ENCODE measurements around the gene LDLRAD3. TPM values are rescaled to one million over a fixed set of nuclear protein-coding genes. Genes with fewer than 3 reads are reported as not detected.

The LDLRAD3 gene
- total and polyA plus RNA-seq, 7 experiments from 2014 or later = 0.08 to 6.9 (median 0.41) TPM; not detected in 3

GRCh38 chr11:35986947-35987346, 43.1 kb downstream of the LDLRAD3 start:
- DNase-seq = no peak
- Histone ChIP-seq H3K4me1 (ENCODE audit: control insufficient read depth in 2 of 2, insufficient read depth in 2 of 2, low read length in 2 of 2) (no peaks in the 10 kb centered on the region), H3K9me3 (ENCODE audit: control insufficient read depth in 2 of 3, low read length in 3 of 3) (no peaks in the 10 kb centered on the region), H3K36me3 (ENCODE audit: control insufficient read depth in 2 of 3, insufficient read depth in 3 of 3, low read length in 3 of 3) (no peaks in the 10 kb centered on the region), H3K4me3 (ENCODE audit: low read length) (no peak overlapping the region), H3K27ac (ENCODE audit: low read depth, low read length) (no peak overlapping the region), H3K27me3 (ENCODE audit: control insufficient read depth in 2 of 2, insufficient read depth in 2 of 2, low read length in 2 of 2) (no peaks in the 10 kb centered on the region)
- no peak for ATAC-seq
- ChIA-PET POLR2A (no interaction called here), CTCF (no interaction called here)
- intact Hi-C loops (cut with micrococcal nuclease) = no loop called here
- Mint-ChIP-seq H3K4me1 (peaks cover 0 to 4% (median 0%) of the 10 kb centered on the region in 7 donors), H3K9me3 (peaks cover 0 to 13% (median 3%) of the 10 kb centered on the region in 11 donors), H3K36me3 (peaks cover 0 to 4% (median 0%) of the 10 kb centered on the region in 5 donors), H3K27me3 (peaks cover 10 to 24% (median 21%) of the 10 kb centered on the region in 5 donors), H3K4me3 (no peak overlapping the region), H3K27ac (no peak overlapping the region)

GRCh38 chr11:35990170-35990569, 46.3 kb downstream of the LDLRAD3 start:
- no peaks in the 10 kb centered on the region for H3K36me3 ChIP-seq (ENCODE audit: control insufficient read depth in 2 of 3, insufficient read depth in 3 of 3, low read length in 3 of 3)
- ATAC-seq (no peak), DNase-seq (no peak)
- ChIA-PET POLR2A (no interaction called here), CTCF (no interaction called here)
- no peaks in the 10 kb centered on the region for H3K27me3 ChIP-seq (ENCODE audit: control insufficient read depth in 2 of 2, insufficient read depth in 2 of 2, low read length in 2 of 2)
- no peaks in the 10 kb centered on the region for H3K4me1 ChIP-seq (ENCODE audit: control insufficient read depth in 2 of 2, insufficient read depth in 2 of 2, low read length in 2 of 2)
- Mint-ChIP-seq H3K4me1 (peaks cover 0 to 14% (median 0%) of the 10 kb centered on the region in 7 donors), H3K27ac (no peak overlapping the region), H3K9me3 (peaks cover 0 to 7% (median 3%) of the 10 kb centered on the region in 11 donors), H3K27me3 (peaks cover 20 to 35% (median 28%) of the 10 kb centered on the region in 5 donors), H3K36me3 (peaks cover 0 to 2% (median 0%) of the 10 kb centered on the region in 5 donors), H3K4me3 (no peak overlapping the region)
- intact Hi-C loops (cut with micrococcal nuclease) = no loop called here
- H3K27ac ChIP-seq (ENCODE audit: low read depth, low read length) = no peak overlapping the region
- H3K9me3 ChIP-seq (ENCODE audit: control insufficient read depth in 2 of 3, low read length in 3 of 3) = no peaks in the 10 kb centered on the region
- no peak overlapping the region for H3K4me3 ChIP-seq (ENCODE audit: low read length)

- no peak for DNase-seq
- peaks cover 20 to 35% (median 28%) of the 10 kb centered on the region in 5 donors for H3K27me3 Mint-ChIP-seq
Observed at GRCh38 chr11:35990816-35991215, 47.0 kb downstream of the LDLRAD3 start.

GRCh38 chr11:35992548-35992947, 48.7 kb downstream of the LDLRAD3 start:
- POLR2A ChIA-PET = no interaction called here
- no peak overlapping the region for H3K27ac Mint-ChIP-seq
- CTCF ChIA-PET = no interaction called here
- H3K4me1 ChIP-seq (ENCODE audit: control insufficient read depth in 2 of 2, insufficient read depth in 2 of 2, low read length in 2 of 2) = no peaks in the 10 kb centered on the region
- H3K9me3 ChIP-seq (ENCODE audit: control insufficient read depth in 2 of 3, low read length in 3 of 3) = no peaks in the 10 kb centered on the region
- H3K4me3 Mint-ChIP-seq = no peak overlapping the region
- no peaks in the 10 kb centered on the region for H3K27me3 ChIP-seq (ENCODE audit: control insufficient read depth in 2 of 2, insufficient read depth in 2 of 2, low read length in 2 of 2)
- no peak overlapping the region for H3K4me3 ChIP-seq (ENCODE audit: low read length)
- peaks cover 0 to 15% (median 0%) of the 10 kb centered on the region in 7 donors for H3K4me1 Mint-ChIP-seq
- peaks cover 0 to 8% (median 0%) of the 10 kb centered on the region in 5 donors for H3K36me3 Mint-ChIP-seq
- H3K9me3 Mint-ChIP-seq = peaks cover 0 to 5% (median 1%) of the 10 kb centered on the region in 11 donors
- no peaks in the 10 kb centered on the region for H3K36me3 ChIP-seq (ENCODE audit: control insufficient read depth in 2 of 3, insufficient read depth in 3 of 3, low read length in 3 of 3)
- H3K27me3 Mint-ChIP-seq = peaks cover 25 to 35% (median 28%) of the 10 kb centered on the region in 5 donors
- intact Hi-C loops (cut with micrococcal nuclease) = no loop called here
- DNase-seq = no peak
- ATAC-seq = no peak
- H3K27ac ChIP-seq (ENCODE audit: low read depth, low read length) = no peak overlapping the region

More at GRCh38 chr11:35990816-35991215, 47.0 kb downstream of the LDLRAD3 start:
- Mint-ChIP-seq H3K36me3 (peaks cover 0 to 4% (median 0%) of the 10 kb centered on the region in 5 donors), H3K27ac (no peak overlapping the region), H3K9me3 (peaks cover 0 to 7% (median 2%) of the 10 kb centered on the region in 11 donors), H3K4me1 (peaks cover 0 to 15% (median 0%) of the 10 kb centered on the region in 7 donors), H3K4me3 (no peak overlapping the region)
- CTCF ChIA-PET = no interaction called here
- H3K27me3 ChIP-seq (ENCODE audit: control insufficient read depth in 2 of 2, insufficient read depth in 2 of 2, low read length in 2 of 2) = no peaks in the 10 kb centered on the region
- intact Hi-C loops (cut with micrococcal nuclease) = no loop called here
- H3K4me1 ChIP-seq (ENCODE audit: control insufficient read depth in 2 of 2, insufficient read depth in 2 of 2, low read length in 2 of 2) = no peaks in the 10 kb centered on the region
- no peaks in the 10 kb centered on the region for H3K36me3 ChIP-seq (ENCODE audit: control insufficient read depth in 2 of 3, insufficient read depth in 3 of 3, low read length in 3 of 3)
- POLR2A ChIA-PET = no interaction called here
- H3K9me3 ChIP-seq (ENCODE audit: control insufficient read depth in 2 of 3, low read length in 3 of 3) = no peaks in the 10 kb centered on the region
- no peak overlapping the region for H3K4me3 ChIP-seq (ENCODE audit: low read length)
- no peak overlapping the region for H3K27ac ChIP-seq (ENCODE audit: low read depth, low read length)
- no peak for ATAC-seq

GRCh38 chr11:35994421-35994820, 50.6 kb downstream of the LDLRAD3 start:
- H3K4me3 ChIP-seq (ENCODE audit: low read length) = no peak overlapping the region
- Mint-ChIP-seq H3K4me3 (peak overlapping the region in 1 of 10 donors; percentile 40), H3K27ac (no peak overlapping the region), H3K27me3 (peaks cover 20 to 35% (median 23%) of the 10 kb centered on the region in 5 donors), H3K4me1 (peaks cover 0 to 15% (median 0%) of the 10 kb centered on the region in 7 donors), H3K9me3 (peaks cover 0 to 5% (median 0%) of the 10 kb centered on the region in 11 donors), H3K36me3 (peaks cover 0 to 8% (median 0%) of the 10 kb centered on the region in 5 donors)
- no peak overlapping the region for H3K27ac ChIP-seq (ENCODE audit: low read depth, low read length)
- ChIA-PET CTCF (no interaction called here), POLR2A (no interaction called here)
- ATAC-seq (no peak), DNase-seq (peak in 1 of 9 donors; percentile 1)
- intact Hi-C loops (cut with micrococcal nuclease) = no loop called here
- no peaks in the 10 kb centered on the region for H3K27me3 ChIP-seq (ENCODE audit: control insufficient read depth in 2 of 2, insufficient read depth in 2 of 2, low read length in 2 of 2)
- H3K9me3 ChIP-seq (ENCODE audit: control insufficient read depth in 2 of 3, low read length in 3 of 3) = no peaks in the 10 kb centered on the region
- no peaks in the 10 kb centered on the region for H3K4me1 ChIP-seq (ENCODE audit: control insufficient read depth in 2 of 2, insufficient read depth in 2 of 2, low read length in 2 of 2)
- no peaks in the 10 kb centered on the region for H3K36me3 ChIP-seq (ENCODE audit: control insufficient read depth in 2 of 3, insufficient read depth in 3 of 3, low read length in 3 of 3)

- intact Hi-C loops (cut with micrococcal nuclease) = no loop called here
- H3K27ac ChIP-seq (ENCODE audit: low read depth, low read length) = no peak overlapping the region
- no peak overlapping the region for H3K4me3 ChIP-seq (ENCODE audit: low read length)
- no peaks in the 10 kb centered on the region for H3K27me3 ChIP-seq (ENCODE audit: control insufficient read depth in 2 of 2, insufficient read depth in 2 of 2, low read length in 2 of 2)
- H3K27ac Mint-ChIP-seq = no peak overlapping the region
- no peaks in the 10 kb centered on the region for H3K9me3 ChIP-seq (ENCODE audit: control insufficient read depth in 2 of 3, low read length in 3 of 3)
- H3K36me3 Mint-ChIP-seq = peaks cover 0 to 8% (median 0%) of the 10 kb centered on the region in 5 donors
- H3K4me1 Mint-ChIP-seq = peaks cover 0 to 15% (median 0%) of the 10 kb centered on the region in 7 donors
- CTCF ChIA-PET = no interaction called here
- DNase-seq (no peak), ATAC-seq (no peak)
- POLR2A ChIA-PET = no interaction called here
- no peak overlapping the region for H3K4me3 Mint-ChIP-seq
- H3K36me3 ChIP-seq (ENCODE audit: control insufficient read depth in 2 of 3, insufficient read depth in 3 of 3, low read length in 3 of 3) = no peaks in the 10 kb centered on the region
- peaks cover 0 to 5% (median 0%) of the 10 kb centered on the region in 11 donors for H3K9me3 Mint-ChIP-seq
- peaks cover 16 to 25% (median 23%) of the 10 kb centered on the region in 5 donors for H3K27me3 Mint-ChIP-seq
- H3K4me1 ChIP-seq (ENCODE audit: control insufficient read depth in 2 of 2, insufficient read depth in 2 of 2, low read length in 2 of 2) = no peaks in the 10 kb centered on the region
Observed at GRCh38 chr11:35995681-35996271, 51.9 kb downstream of the LDLRAD3 start.

All from naive thymus-derived CD4-positive, alpha-beta T cell (primary cell).